GM12878 (cell line): ENCODE data around the gene TMEM255B. TPM values are rescaled to one million over a fixed set of nuclear protein-coding genes. Genes with fewer than 3 reads are reported as not detected.

Experiments used
- ATAC-seq: fragments of 200-7000 bp; cut with Tn5 transposase; 3 replicates; pipeline ENCODE4 v1.9.1; 2020; ENCODE audit warnings: mild to moderate bottlenecking, moderate library complexity
- BruUV-seq: library from RNA; stranded (reverse); fragments of 400-500 nt; replicated peaks from 2 replicates; lab custom pipeline; 2021; lab: Mats Ljungman, UMichigan
- CTCF ChIA-PET: fragments of 300-600 bp; sonication (Branson Sonifier 250); formaldehyde crosslinking; extraction: SDS; loops from one replicate; lab custom pipeline; 2021; ENCODE audit warnings: inconsistent platforms; lab: Yijun Ruan, JAX
- POLR2A ChIA-PET: fragments of 350-600 bp; formaldehyde crosslinking; extraction: SDS; loops from one replicate; lab custom pipeline; 2021; ENCODE audit warnings: inconsistent platforms; lab: Charles Lee
- RAD21 ChIA-PET: fragments of 300-600 bp; sonication (Branson Sonifier 250); formaldehyde crosslinking; loops from one replicate; lab custom pipeline; 2023; ENCODE audit warnings: antibody characterized with exemption; ENCODE audit not compliant: unreplicated experiment; lab: Charles Lee
- SMC1A ChIA-PET: fragments of 300-600 bp; sonication (Branson Sonifier 250); formaldehyde crosslinking; loops from one replicate; lab custom pipeline; 2023; ENCODE audit not compliant: unreplicated experiment, uncharacterized antibody; lab: Charles Lee
- DNase-seq: peaks from one replicate; pipeline ENCODE4 v3.0.0-alpha.2; 2011; ENCODE audit warnings: low read depth, low spot score
- FAIRE-seq: peaks from 3 replicates; lab custom pipeline; 2011; peaks lifted over from hg19 to GRCh38; lab: Jason Lieb, UNC
- H2AFZ ChIP-seq: 2 replicates; pipeline ENCODE4 v1.6.0; 2011; ENCODE audit warnings: low read depth, low read length, control low read depth; ENCODE audit not compliant: control insufficient read depth
- H3K27ac ChIP-seq: 2 replicates; pipeline ENCODE4 v1.5.1; 2011; ENCODE audit warnings: control low read depth; ENCODE audit not compliant: control insufficient read depth, insufficient read depth
- H3K27me3 ChIP-seq, 2 experiments: replicated peaks in 1 of 2; 2 replicates each; pipeline versions ENCODE4 v1.6.0 to v1.6.1; 2011; ENCODE audit warnings: low read length in 1 of 2; ENCODE audit not compliant: control insufficient read depth in 2 of 2, insufficient read depth in 2 of 2
- H3K36me3 ChIP-seq, 2 experiments: 2 replicates each; pipeline ENCODE4 v1.5.1; 2011; ENCODE audit warnings: low read length in 1 of 2; ENCODE audit not compliant: control insufficient read depth in 2 of 2, insufficient read depth in 2 of 2
- H3K4me1 ChIP-seq: 2 replicates; pipeline ENCODE4 v1.6.1; 2011; ENCODE audit warnings: mild to moderate bottlenecking, low read length, moderate library complexity, mixed read lengths; ENCODE audit not compliant: control insufficient read depth, insufficient read depth
- H3K4me2 ChIP-seq: 2 replicates; pipeline ENCODE4 v1.6.0; 2011; ENCODE audit warnings: control low read depth; ENCODE audit not compliant: control insufficient read depth, insufficient read depth
- H3K4me3 ChIP-seq: fragments of 200-600 bp; sonication (generic); 2 replicates; pipeline ENCODE4 v1.5.1; 2016
- H3K79me2 ChIP-seq: 2 replicates; pipeline ENCODE4 v1.6.0; 2011; ENCODE audit warnings: low read length; ENCODE audit not compliant: control insufficient read depth, insufficient read depth
- H3K9ac ChIP-seq: 2 replicates; pipeline ENCODE4 v1.8.0; 2011; ENCODE audit warnings: low read length, control low read depth, mixed read lengths; ENCODE audit not compliant: control insufficient read depth, insufficient read depth
- H3K9me3 ChIP-seq: replicated peaks from 3 replicates; pipeline ENCODE4 v1.5.1; 2011; ENCODE audit warnings: mild to moderate bottlenecking, low read length; ENCODE audit not compliant: control insufficient read depth, insufficient read depth
- H4K20me1 ChIP-seq: 2 replicates; pipeline ENCODE4 v1.6.0; 2011; ENCODE audit not compliant: control insufficient read depth, insufficient read depth
- ASH2L ChIP-seq: fragments of 300-600, 200-600 bp; sonication (generic); IDR thresholded peaks from 2 replicates; pipeline ENCODE4 v1.6.1; 2017; ENCODE audit warnings: low read depth, mild to moderate bottlenecking, borderline replicate concordance
- CREM ChIP-seq: IDR thresholded peaks from 2 replicates; pipeline ENCODE4 v1.6.1; 2014; ENCODE audit warnings: antibody characterized with exemption, low read depth
- HDAC2 ChIP-seq: fragments of 200-600 bp; sonication (generic); IDR thresholded peaks from 2 replicates; pipeline ENCODE4 v1.6.1; 2017
- HDGF ChIP-seq: fragments of 450-650 bp; IDR thresholded peaks from 2 replicates; pipeline ENCODE4 v1.6.1; 2016; ENCODE audit warnings: antibody characterized with exemption
- IRF4 ChIP-seq: IDR thresholded peaks from 2 replicates; pipeline ENCODE4 v1.6.1; 2011; ENCODE audit warnings: low read depth, low read length
- NFYA ChIP-seq: IDR thresholded peaks from 2 replicates; pipeline ENCODE4 v1.6.1; 2011; ENCODE audit warnings: low read depth, mild to moderate bottlenecking, low read length, improper control_type of control experiment, borderline replicate concordance
- WGBS: methylation state at CpG from one replicate; pipeline ENCODE4 v1.1.6; 2016; ENCODE audit warnings: low lambda C conversion rate; ENCODE audit not compliant: insufficient replicate concordance, insufficient coverage; ENCODE audit errors: missing lambda C conversion rate; 5-methylcytosine and 5-hydroxymethylcytosine counted together
- in situ Hi-C: fragments of 300-500 bp; cut with MboI; formaldehyde crosslinking; loops from 9 replicates; pipeline ENCODE4 v1.14.3; 2018; ENCODE audit warnings: mixed read lengths
- intact Hi-C: fragments of 100-400 bp; cut with micrococcal nuclease; formaldehyde crosslinking; loops from one replicate; pipeline ENCODE4 v1.14.2; 2022; ENCODE audit not compliant: unreplicated experiment
- polyA plus RNA-seq, 11 experiments: library from polyadenylated mRNA; depleted of rRNA in 4 of 11; unstranded in 6 of 11; stranded (reverse) in 5 of 11; fragments of >200 nt; fragmentation: Nextera tagmentation in 4 of 11; fragmentation: Illumina TruSeq in 1 of 11; extraction: Ambion mirVana in 4 of 11; extraction: Trizol in 1 of 11; gene quantifications; 1 replicate in 1 of 11; 2 replicates in 10 of 11; pipeline versions ENCODE4 v1.2.1 to v1.2.3, GENCODE V29; 2011 to 2016; ENCODE audit warnings: inconsistent platforms in 2 of 11, missing spikeins in 2 of 11, low read depth in 1 of 11
- total RNA-seq, 4 experiments: library from RNA; depleted of rRNA in 3 of 4; stranded (reverse); fragments of >200 nt in 3 of 4; fragmentation: Illumina TruSeq in 1 of 4; extraction: Trizol in 1 of 4; gene quantifications; 2 replicates each; pipeline versions ENCODE4 v1.2.1 to v1.2.3, GENCODE V29; 2013 to 2021
- TF ChIP-seq, protein P1 (sequence below): fragments of 450-650 bp; IDR thresholded peaks from 2 replicates; pipeline ENCODE4 v1.6.1; 2017; ENCODE audit warnings: mild to moderate bottlenecking, low read depth, inconsistent platforms; ENCODE audit not compliant: poor library complexity, severe bottlenecking
- TF ChIP-seq, protein P2 (sequence below): fragments of 450-650 bp; formaldehyde crosslinking; IDR thresholded peaks from 2 replicates; pipeline ENCODE4 v1.4.0; 2020; ENCODE audit warnings: mild to moderate bottlenecking, moderate library complexity
- TF ChIP-seq, protein P3 (sequence below): IDR thresholded peaks from 2 replicates; pipeline ENCODE4 v1.6.1; 2012; ENCODE audit warnings: improper control_type of control experiment, low read depth, low read length; ENCODE audit not compliant: insufficient replicate concordance

TMEM255B gene
- total and polyA plus RNA-seq, 10 of the 15 experiments (the other 5 are each of a cell fraction or from before 2014, with no cell fraction given): 0.04 to 0.62 (median 0.13) TPM; not detected in 3

DNA sequence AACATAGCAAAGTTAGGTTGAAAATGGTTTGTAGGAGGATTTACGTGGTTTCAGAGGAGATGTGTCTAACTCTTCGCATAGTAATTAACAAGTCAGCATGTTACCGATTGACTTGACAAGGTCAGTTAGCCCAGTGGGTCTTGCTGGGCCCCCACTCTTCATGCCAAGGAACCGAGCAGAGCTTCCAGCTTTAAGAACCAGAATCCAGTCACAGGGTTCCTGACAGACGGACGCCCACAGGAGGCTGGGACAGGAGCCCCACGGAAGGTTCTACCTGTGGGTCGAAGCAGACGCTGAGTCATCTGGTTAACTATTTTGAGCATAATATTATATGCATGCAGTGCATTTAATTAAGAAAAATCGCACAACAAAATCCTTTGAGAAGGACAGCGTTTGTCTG lies 3.5 kb downstream of the TMEM255B start:
- no peaks in the 10 kb centered on the region for H3K36me3 ChIP-seq
- no peaks in the 10 kb centered on the region for H4K20me1 ChIP-seq
- CTCF ChIA-PET: no interaction called here
- H3K9me3 ChIP-seq: no peaks in the 10 kb centered on the region
- POLR2A ChIA-PET: no interaction called here
- SMC1A ChIA-PET: no interaction called here
- DNase-seq: no peak
- no peak for ATAC-seq
- RAD21 ChIA-PET: no interaction called here
- H3K79me2 ChIP-seq: no peaks in the 10 kb centered on the region
- TF ChIP-seq CREM (no peak), HDGF (no peak), ASH2L (no peak), HDAC2 (no peak), NFYA (no peak), IRF4 (no peak)
- TF ChIP-seq, protein P1, sequence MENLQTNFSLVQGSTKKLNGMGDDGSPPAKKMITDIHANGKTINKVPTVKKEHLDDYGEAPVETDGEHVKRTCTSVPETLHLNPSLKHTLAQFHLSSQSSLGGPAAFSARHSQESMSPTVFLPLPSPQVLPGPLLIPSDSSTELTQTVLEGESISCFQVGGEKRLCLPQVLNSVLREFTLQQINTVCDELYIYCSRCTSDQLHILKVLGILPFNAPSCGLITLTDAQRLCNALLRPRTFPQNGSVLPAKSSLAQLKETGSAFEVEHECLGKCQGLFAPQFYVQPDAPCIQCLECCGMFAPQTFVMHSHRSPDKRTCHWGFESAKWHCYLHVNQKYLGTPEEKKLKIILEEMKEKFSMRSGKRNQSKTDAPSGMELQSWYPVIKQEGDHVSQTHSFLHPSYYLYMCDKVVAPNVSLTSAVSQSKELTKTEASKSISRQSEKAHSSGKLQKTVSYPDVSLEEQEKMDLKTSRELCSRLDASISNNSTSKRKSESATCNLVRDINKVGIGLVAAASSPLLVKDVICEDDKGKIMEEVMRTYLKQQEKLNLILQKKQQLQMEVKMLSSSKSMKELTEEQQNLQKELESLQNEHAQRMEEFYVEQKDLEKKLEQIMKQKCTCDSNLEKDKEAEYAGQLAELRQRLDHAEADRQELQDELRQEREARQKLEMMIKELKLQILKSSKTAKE: no peak
- TF ChIP-seq, protein P2, sequence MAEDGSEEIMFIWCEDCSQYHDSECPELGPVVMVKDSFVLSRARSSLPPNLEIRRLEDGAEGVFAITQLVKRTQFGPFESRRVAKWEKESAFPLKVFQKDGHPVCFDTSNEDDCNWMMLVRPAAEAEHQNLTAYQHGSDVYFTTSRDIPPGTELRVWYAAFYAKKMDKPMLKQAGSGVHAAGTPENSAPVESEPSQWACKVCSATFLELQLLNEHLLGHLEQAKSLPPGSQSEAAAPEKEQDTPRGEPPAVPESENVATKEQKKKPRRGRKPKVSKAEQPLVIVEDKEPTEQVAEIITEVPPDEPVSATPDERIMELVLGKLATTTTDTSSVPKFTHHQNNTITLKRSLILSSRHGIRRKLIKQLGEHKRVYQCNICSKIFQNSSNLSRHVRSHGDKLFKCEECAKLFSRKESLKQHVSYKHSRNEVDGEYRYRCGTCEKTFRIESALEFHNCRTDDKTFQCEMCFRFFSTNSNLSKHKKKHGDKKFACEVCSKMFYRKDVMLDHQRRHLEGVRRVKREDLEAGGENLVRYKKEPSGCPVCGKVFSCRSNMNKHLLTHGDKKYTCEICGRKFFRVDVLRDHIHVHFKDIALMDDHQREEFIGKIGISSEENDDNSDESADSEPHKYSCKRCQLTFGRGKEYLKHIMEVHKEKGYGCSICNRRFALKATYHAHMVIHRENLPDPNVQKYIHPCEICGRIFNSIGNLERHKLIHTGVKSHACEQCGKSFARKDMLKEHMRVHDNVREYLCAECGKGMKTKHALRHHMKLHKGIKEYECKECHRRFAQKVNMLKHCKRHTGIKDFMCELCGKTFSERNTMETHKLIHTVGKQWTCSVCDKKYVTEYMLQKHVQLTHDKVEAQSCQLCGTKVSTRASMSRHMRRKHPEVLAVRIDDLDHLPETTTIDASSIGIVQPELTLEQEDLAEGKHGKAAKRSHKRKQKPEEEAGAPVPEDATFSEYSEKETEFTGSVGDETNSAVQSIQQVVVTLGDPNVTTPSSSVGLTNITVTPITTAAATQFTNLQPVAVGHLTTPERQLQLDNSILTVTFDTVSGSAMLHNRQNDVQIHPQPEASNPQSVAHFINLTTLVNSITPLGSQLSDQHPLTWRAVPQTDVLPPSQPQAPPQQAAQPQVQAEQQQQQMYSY (CRISPR knock-in tag): no peak
- TF ChIP-seq, protein P3, sequence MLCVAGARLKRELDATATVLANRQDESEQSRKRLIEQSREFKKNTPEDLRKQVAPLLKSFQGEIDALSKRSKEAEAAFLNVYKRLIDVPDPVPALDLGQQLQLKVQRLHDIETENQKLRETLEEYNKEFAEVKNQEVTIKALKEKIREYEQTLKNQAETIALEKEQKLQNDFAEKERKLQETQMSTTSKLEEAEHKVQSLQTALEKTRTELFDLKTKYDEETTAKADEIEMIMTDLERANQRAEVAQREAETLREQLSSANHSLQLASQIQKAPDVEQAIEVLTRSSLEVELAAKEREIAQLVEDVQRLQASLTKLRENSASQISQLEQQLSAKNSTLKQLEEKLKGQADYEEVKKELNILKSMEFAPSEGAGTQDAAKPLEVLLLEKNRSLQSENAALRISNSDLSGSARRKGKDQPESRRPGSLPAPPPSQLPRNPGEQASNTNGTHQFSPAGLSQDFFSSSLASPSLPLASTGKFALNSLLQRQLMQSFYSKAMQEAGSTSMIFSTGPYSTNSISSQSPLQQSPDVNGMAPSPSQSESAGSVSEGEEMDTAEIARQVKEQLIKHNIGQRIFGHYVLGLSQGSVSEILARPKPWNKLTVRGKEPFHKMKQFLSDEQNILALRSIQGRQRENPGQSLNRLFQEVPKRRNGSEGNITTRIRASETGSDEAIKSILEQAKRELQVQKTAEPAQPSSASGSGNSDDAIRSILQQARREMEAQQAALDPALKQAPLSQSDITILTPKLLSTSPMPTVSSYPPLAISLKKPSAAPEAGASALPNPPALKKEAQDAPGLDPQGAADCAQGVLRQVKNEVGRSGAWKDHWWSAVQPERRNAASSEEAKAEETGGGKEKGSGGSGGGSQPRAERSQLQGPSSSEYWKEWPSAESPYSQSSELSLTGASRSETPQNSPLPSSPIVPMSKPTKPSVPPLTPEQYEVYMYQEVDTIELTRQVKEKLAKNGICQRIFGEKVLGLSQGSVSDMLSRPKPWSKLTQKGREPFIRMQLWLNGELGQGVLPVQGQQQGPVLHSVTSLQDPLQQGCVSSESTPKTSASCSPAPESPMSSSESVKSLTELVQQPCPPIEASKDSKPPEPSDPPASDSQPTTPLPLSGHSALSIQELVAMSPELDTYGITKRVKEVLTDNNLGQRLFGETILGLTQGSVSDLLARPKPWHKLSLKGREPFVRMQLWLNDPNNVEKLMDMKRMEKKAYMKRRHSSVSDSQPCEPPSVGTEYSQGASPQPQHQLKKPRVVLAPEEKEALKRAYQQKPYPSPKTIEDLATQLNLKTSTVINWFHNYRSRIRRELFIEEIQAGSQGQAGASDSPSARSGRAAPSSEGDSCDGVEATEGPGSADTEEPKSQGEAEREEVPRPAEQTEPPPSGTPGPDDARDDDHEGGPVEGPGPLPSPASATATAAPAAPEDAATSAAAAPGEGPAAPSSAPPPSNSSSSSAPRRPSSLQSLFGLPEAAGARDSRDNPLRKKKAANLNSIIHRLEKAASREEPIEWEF: no peak
- peaks cover 6 to 18% of the 10 kb centered on the region in 2 experiments for H3K27me3 ChIP-seq
- no TSS peak for BruUV-seq
- H3K4me3 ChIP-seq: no peak overlapping the region
- no peak overlapping the region for H3K9ac ChIP-seq
- no peak overlapping the region for H3K4me2 ChIP-seq
- H3K4me1 ChIP-seq: peaks cover 4% of the 10 kb centered on the region
- H2AFZ ChIP-seq: no peak overlapping the region
- no peak for FAIRE-seq
- intact Hi-C loops: no loop called here
- WGBS: 25% methylated on average over 11 of the region's 11 CpGs
- in situ Hi-C loops: no loop called here
- no peak overlapping the region for H3K27ac ChIP-seq
